Measurements from ENCODE around the gene PVR.
"Not testable (repeated sequence)": the region's sequence is repeated elsewhere in the genome, so short reads cannot be mapped to it uniquely, and the experiment has no call there.

PVR gene

DNA sequence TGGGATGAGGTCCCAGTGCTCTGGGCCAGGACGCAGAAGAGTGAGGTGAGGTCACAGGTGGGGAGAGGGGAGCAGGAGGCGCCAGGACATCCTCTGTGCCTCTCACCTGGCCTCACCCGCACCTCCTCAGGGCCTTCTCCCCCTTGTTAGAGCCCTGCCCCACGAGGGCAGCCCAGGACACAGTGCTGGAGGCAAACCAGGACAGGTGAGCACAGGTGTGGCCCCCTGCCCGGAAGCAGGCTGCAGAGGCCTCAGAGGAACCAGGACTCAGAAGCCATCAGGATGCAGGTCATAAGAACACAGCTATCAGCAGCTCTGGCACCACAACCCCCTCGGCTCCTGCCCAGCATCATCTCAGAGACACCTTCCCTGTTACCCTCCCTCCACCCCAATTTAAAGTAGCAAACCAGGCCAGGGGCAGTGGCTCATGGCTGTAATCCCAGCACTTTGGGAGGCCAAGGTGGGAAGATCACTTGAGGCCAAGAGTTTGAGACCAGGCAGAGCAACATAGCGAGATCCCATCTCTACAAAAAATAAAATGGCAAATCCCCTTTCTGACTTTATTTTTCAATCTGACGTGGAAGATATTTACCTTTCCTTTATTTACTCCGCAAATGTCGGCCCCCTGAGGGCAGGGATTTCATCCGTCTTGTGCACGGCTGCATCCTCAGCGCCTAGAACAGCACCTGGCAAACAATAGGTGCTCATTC, 54.9 kb downstream of the PVR start, which contains the start of gene CEACAM16:
Gene CEACAM16 (plus strand): TSS at position 660 of the 710 bp plus-strand sequence. CDS start 2,306 bp downstream, outside the sequence.
- DNase-seq (ENCODE audit: low read depth in 2 of 2), result no peak

DNA sequence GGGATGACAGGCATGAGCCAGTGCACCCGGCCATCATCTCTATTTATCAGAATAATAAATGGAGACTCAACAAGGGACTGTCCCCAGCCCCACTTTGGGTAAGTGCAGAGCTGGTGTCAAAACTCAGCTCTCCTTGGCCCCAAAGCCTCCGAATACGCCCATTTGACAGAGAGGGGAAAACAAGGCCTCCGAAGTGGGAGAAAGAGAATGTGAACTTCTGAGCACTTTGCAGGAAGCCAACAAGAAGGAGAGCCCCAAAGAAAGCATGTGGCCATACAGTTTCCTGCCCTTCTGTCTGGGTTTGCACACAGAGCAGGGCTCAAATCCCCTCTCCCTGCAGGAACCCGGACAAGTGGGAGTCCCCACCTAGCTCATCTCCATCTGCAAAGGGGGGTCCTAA, 56.8 kb downstream of the PVR start:
- no peak for DNase-seq (ENCODE audit: low read depth in 2 of 2)

DNA sequence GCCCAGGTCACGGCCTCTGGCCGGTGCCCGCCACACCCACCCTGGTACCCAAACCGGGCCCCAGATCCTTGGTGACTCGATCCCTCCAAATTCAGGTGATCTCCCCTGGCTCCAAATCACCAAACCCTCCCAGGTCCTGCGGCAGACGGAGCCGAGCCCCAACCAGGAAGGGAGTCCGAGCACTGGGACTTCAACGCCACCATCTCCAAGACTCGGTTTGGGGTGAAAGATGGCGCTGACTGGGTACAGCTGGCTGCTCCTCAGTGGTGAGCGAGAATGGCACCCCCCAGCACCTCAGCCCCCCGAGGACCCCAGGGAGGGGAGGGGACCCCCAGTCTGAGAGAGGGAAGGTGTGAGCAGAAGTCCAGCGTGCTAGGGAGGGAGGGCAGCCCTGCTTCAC, 57.5 kb downstream of the PVR start:
- DNase-seq (ENCODE audit: low read depth in 2 of 2), result no peak

DNA sequence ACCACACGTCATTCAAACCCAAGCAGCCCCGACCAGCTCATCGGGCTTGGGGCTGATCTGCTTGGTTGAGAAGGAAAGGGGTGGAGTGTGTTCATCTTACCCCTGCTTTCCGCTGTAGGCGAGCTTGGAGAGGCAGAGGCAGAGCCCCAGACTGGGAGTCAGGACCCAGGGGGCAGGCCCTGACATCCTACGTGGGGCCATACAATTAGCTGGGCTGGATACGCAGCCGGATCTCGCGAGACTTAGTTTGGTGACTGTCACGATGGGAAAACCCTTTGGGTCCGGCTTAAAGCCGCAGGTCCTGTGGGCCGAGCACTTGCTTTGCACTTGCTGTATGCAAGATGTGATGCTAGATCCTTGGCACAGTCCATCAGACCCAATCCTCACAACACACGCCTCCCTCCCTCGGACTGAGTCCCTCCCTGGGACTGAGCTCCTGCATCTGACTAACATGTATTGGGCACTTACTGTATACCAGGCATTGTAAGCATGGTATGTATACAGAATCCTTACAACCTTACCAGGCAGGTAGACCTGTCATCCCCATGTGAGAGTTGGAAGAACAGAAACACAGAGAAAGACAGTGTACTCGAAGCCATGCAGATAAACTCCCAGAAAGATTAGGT, 59.0 kb downstream of the PVR start:
- no peak for DNase-seq (ENCODE audit: low read depth in 2 of 2)

DNA sequence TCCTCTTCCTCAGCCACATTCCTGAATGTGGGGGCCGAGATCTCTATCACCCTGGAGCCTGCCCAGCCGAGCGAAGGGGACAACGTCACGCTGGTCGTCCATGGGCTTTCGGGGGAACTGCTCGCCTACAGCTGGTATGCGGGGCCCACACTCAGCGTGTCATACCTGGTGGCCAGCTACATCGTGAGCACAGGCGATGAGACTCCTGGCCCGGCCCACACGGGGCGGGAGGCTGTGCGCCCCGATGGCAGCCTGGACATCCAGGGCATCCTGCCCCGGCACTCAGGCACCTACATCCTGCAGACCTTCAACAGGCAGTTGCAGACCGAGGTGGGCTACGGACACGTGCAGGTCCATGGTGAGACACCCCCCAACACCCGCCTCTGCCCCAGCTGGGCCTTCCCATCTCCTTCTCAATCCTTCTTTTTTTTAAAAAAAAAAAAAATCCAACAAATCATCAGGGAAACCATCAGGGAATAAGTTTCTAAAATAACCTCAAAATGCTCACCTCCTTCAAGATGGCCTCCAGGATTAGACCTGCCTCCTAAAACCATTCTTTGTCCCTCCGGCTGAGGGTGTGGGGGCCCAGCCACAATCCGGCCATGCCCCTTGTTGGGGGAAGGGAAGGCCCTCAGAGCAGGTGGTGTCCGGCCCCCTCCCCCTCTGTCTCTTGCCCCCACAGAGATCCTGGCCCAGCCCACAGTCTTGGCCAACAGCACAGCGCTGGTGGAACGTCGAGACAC, 59.8 kb downstream of the PVR start:
- DNase-seq (ENCODE audit: low read depth in 2 of 2), result no peak

DNA sequence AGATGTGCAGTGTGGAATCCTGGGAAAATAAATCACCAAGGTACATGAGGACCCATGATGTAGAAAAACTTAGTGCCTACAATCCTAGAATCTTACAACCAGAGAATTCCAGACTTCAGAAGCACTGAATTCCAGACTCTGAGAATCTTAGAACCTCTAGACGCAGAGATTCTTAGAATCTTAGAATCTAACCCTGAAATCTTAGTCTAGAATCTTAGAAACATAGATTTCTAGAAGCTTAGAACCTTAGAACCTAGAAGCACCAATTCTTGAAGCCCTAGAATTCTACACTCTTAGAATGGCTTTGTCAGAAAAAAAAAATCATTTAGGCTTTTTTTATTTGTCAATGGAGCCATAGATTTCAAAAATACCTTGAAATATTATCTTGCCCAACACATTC, 61.3 kb downstream of the PVR start:
- no peak for DNase-seq (ENCODE audit: low read depth in 2 of 2)

DNA sequence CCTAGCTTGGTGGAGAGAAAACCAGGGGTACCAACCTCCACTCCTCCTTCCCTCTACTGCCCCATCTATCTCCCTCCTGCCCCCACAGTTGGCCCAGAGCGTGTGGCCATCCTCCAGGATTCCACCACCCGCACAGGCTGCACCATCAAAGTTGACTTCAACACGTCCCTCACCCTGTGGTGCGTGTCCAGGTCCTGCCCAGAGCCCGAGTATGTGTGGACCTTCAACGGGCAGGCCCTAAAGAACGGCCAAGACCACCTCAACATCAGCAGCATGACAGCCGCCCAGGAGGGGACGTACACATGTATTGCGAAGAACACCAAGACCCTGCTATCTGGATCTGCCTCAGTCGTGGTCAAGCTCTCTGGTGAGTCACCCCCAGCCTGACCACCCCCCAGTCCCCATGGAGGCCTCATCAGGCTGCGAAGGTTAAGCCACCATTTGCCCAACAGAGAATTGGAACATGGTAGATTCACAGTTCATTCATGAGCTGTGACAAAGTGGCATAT, 61.8 kb downstream of the PVR start:
- DNase-seq (ENCODE audit: low read depth in 2 of 2), result no peak

DNA sequence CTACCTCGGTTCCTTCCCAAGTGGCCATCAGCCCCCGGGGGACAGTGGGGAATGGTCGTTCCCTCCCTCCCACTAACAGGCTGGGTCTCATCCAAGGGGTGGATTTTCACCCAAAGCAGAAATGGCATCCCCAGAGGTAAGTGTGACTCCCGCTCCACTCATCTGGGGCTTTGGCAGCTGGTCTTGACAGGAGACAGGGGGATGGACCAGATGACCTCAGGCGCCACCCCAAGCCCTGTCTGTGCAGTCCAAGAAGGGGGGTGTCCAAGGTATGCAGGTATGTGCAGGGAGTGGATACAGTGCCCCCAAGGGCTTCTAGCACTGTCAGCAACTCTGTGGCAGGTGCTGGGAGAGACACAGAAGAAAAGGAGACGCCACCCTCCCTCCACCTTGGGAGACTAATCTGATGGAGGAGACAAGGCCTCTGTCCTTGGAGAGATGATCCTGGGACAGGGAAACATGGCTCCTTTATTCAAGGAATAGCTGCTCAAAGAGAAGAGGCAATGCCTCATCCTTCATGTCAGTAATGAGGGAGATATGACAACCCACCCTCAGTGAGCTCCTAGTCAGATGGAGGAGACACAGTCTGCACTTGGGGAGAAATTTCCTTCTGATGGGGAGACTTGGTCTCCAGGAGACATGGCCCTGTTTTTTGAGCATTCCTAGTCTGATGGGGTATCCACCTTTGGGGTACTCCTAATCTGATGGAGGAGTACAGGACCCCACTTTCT, 63.0 kb downstream of the PVR start:
- no peak for DNase-seq (ENCODE audit: low read depth in 2 of 2)

DNA sequence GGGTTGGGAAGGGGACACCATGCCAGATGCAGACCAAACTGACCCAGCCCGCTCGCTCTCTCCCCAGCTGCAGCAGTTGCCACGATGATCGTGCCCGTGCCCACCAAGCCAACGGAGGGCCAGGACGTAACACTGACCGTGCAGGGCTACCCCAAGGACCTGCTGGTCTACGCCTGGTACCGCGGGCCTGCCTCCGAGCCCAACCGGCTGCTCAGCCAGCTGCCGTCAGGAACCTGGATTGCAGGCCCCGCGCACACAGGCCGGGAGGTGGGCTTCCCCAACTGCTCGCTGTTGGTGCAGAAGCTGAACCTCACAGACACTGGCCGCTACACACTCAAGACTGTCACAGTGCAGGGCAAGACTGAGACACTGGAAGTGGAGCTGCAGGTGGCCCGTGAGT, 64.1 kb downstream of the PVR start:
- DNase-seq (ENCODE audit: low read depth in 2 of 2), result no peak

DNA sequence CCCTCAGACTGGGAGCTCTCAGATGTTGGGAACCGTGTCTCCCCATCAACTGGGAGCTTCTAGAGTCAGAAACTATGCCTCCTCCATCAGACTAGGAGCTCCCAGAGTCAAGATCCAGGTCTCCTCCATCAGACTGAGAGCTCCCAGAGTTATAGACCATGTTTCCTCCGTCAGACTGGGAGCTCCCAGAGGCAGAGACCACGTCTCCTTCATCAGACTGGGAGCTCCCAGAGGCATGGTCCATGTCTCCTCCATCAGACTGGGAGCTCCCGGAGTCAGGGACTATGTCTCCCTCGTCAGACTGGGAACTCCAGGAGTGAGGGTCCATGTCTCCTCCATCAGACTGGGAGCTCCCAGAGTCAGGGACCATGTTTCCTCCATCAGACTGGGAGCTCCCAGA, 65.2 kb downstream of the PVR start:
- no peak for DNase-seq (ENCODE audit: low read depth in 2 of 2)

DNA sequence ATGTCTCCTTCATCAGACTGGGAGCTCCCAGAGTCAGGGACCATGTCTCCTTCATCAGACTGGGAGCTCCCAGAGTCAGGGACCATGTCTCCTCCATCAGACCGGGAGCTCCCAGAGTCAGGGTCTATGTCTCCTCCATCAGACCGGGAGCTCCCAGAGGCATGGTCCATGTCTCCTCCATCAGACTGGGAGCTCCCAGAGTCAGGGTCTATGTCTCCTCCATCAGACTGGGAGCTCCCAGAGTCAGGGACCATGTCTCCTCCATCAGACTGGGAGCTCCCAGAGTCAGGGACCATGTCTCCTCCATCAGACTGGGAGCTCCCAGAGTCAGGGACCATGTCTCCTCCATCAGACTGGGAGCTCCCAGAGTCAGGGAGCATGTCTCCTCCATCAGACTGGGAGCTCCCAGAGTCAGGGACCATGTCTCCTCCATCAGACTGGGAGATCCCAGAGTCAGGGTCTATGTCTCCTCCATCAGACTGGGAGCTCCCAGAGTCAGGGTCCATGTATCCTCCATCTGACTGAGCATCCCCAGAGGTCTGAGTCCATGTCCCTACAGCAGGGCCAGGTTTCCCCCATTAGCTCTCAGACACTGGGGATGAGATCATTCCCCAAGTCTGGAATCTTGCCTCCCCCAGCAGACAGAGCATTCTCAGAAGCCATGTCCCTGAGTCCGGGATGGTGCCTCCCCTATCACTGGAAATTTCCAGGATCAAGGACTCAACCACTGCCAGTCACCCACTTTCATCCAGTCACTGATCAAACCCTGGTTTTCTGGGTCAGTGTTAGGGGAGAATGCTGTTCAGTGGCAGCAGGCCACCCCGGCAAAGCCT, 65.9 kb downstream of the PVR start:
- DNase-seq (ENCODE audit: low read depth in 2 of 2), result not testable (repeated sequence)

DNA sequence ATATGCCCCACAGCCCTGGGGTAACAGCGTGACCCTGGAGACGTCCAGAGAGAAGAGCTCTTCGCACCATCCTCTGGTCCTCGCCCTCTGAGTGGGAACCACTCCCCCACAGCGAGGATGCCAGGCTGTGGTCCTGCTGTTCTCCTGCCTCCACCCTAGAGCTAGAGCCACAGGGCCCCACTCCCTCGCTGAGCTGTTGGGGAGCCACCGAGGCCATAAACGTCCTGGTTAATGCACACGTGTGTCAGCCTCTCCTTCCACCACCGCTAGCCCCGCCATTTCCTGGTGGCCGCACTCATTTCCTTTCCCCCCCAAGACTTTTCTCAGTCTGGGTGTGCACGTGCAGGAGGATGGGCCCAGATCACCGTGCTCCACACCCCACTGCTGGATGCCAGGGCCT, 66.8 kb downstream of the PVR start:
- DNase-seq (ENCODE audit: low read depth in 2 of 2), result no peak

DNA sequence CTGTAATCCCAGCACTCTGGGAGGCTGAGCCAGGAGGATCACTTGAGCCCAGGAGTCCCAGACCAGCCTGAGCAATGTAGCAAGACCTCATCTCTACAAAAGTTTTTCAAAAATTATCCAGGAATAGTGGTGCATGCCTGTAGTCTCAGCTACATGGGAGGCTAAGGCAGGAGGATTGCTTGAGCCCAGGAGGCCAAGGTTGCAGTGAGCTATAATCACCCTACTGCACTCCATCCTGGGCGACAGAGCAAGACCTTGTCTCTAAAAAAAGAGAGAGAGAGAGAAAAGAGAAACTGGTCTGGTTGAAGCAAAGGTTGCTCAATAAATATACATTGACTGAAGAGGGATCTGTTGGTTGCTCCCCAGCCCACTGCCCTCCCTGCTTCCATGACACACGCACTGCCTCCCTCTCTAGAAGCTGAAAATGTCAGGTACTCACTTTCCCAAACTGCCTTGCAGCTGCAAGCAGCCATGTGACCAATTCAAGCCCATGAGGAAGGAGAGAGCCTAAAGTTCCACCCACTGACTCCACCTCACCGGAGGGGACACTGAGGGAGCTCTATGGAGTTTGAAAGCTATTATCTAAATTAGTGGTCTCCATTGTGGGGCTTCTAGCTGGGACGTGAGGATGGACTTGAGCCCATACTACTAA, 69.3 kb downstream of the PVR start:
- DNase-seq (ENCODE audit: low read depth in 2 of 2), result no peak
